MM.1S (cell line): ENCODE data around the gene SPACA7.

Experiments used
- DNase-seq: peaks from one replicate; pipeline ENCODE4 v3.0.0-alpha.2; 2015
- H2AFZ ChIP-seq: fragments of 300-600 bp; sonication (generic); 2 replicates; pipeline ENCODE4 v1.6.0; 2016; ENCODE audit warnings: antibody characterized with exemption, low read length
- H3F3A ChIP-seq: fragments of 300-600 bp; sonication (generic); 2 replicates; pipeline ENCODE4 v1.6.1; 2016; ENCODE audit warnings: mild to moderate bottlenecking, antibody characterized with exemption, low read length, moderate library complexity, mixed read lengths; ENCODE audit not compliant: insufficient read depth
- H3K27ac ChIP-seq: fragments of 300-600 bp; sonication (generic); 2 replicates; pipeline ENCODE4 v1.5.1; 2016; ENCODE audit warnings: mild to moderate bottlenecking, low read length
- H3K27me3 ChIP-seq: fragments of 300-600 bp; sonication (generic); replicated peaks from 2 replicates; pipeline ENCODE4 v1.6.0; 2016; ENCODE audit warnings: low read length; ENCODE audit not compliant: insufficient read depth
- H3K36me3 ChIP-seq: fragments of 300-600 bp; sonication (generic); replicated peaks from 2 replicates; pipeline ENCODE4 v1.6.1; 2016; ENCODE audit warnings: mild to moderate bottlenecking, low read length, mixed read lengths; ENCODE audit not compliant: insufficient read depth
- H3K4me1 ChIP-seq: fragments of 300-600 bp; sonication (generic); 2 replicates; pipeline ENCODE4 v1.6.1; 2016; ENCODE audit warnings: low read length, mixed read lengths
- H3K4me2 ChIP-seq: fragments of 300-600 bp; sonication (generic); 2 replicates; pipeline ENCODE4 v1.6.0; 2016; ENCODE audit warnings: low read depth, low read length
- H3K4me3 ChIP-seq: fragments of 300-600 bp; sonication (generic); 2 replicates; pipeline ENCODE4 v1.5.1; 2016; ENCODE audit warnings: low read length, mixed read lengths
- H3K79me2 ChIP-seq: fragments of 300-600 bp; sonication (generic); 2 replicates; pipeline ENCODE4 v1.6.1; 2016; ENCODE audit warnings: mixed run types, low read length, mixed read lengths
- H3K9ac ChIP-seq: fragments of 300-600 bp; sonication (generic); 2 replicates; pipeline ENCODE4 v1.6.1; 2016; ENCODE audit warnings: low read length, mixed read lengths
- H3K9me2 ChIP-seq: fragments of 300-600 bp; sonication (generic); replicated peaks from 2 replicates; pipeline ENCODE4 v1.6.1; 2016; ENCODE audit warnings: mild to moderate bottlenecking, low read length, mixed read lengths; ENCODE audit not compliant: insufficient read depth
- H3K9me3 ChIP-seq: fragments of 300-600 bp; sonication (generic); replicated peaks from 2 replicates; pipeline ENCODE4 v1.6.1; 2016; ENCODE audit warnings: mild to moderate bottlenecking, low read length, mixed read lengths; ENCODE audit not compliant: insufficient read depth
- H4K20me1 ChIP-seq: fragments of 300-600 bp; sonication (generic); 2 replicates; pipeline ENCODE4 v1.6.1; 2016; ENCODE audit warnings: mild to moderate bottlenecking, low read length, moderate library complexity, mixed read lengths; ENCODE audit not compliant: insufficient read depth
- CTCF ChIP-seq: fragments of 300-600 bp; sonication (generic); IDR thresholded peaks from 2 replicates; pipeline ENCODE4 v1.5.1; 2016; ENCODE audit warnings: antibody characterized with exemption, low read length, mixed read lengths
- EZH2 ChIP-seq: fragments of 300-600 bp; sonication (generic); optimal IDR thresholded peaks from 2 replicates; pipeline ENCODE3; 2017; ENCODE audit warnings: low read depth, mild to moderate bottlenecking, antibody characterized with exemption, low read length, mixed read lengths
- EZH2phosphoT487 ChIP-seq: fragments of 300-600 bp; sonication (generic); IDR thresholded peaks from 2 replicates; pipeline ENCODE4 v1.6.1; 2018; ENCODE audit warnings: antibody characterized with exemption, low read length

SPACA7 gene

GRCh38 chr13:112466132-112467058, 90.2 kb downstream of the SPACA7 start:
- H3F3A ChIP-seq: no peaks in the 10 kb centered on the region
- no peaks in the 10 kb centered on the region for H3K9me2 ChIP-seq
- no peak overlapping the region for H2AFZ ChIP-seq
- no peaks in the 10 kb centered on the region for H3K4me1 ChIP-seq
- no peaks in the 10 kb centered on the region for H3K27me3 ChIP-seq
- TF ChIP-seq EZH2phosphoT487 (no peak), CTCF (no peak), EZH2 (no peak)
- H3K36me3 ChIP-seq: no peaks in the 10 kb centered on the region
- H3K9ac ChIP-seq: no peak overlapping the region
- no peak overlapping the region for H3K27ac ChIP-seq
- H3K79me2 ChIP-seq: no peaks in the 10 kb centered on the region
- H3K4me2 ChIP-seq: no peak overlapping the region
- no peak for DNase-seq
- peaks cover 6% of the 10 kb centered on the region; the same call in 1 of the 2 replicates for H3K9me3 ChIP-seq
- no peaks in the 10 kb centered on the region for H4K20me1 ChIP-seq
- no peak overlapping the region for H3K4me3 ChIP-seq

- peaks cover 4% of the 10 kb centered on the region; the same call in 1 of the 2 replicates for H3K9me3 ChIP-seq
- no peaks in the 10 kb centered on the region for H3K36me3 ChIP-seq
- H3K79me2 ChIP-seq: no peaks in the 10 kb centered on the region
- H3K4me3 ChIP-seq: no peak overlapping the region
- TF ChIP-seq EZH2phosphoT487 (no peak), EZH2 (no peak), CTCF (no peak)
- no peaks in the 10 kb centered on the region for H3K4me1 ChIP-seq
- no peak overlapping the region for H3K9ac ChIP-seq
- H3K27ac ChIP-seq: no peak overlapping the region
- H3K9me2 ChIP-seq: no peaks in the 10 kb centered on the region
- no peaks in the 10 kb centered on the region for H3K27me3 ChIP-seq
- no peak overlapping the region for H3K4me2 ChIP-seq
- DNase-seq: no peak
- no peaks in the 10 kb centered on the region for H3F3A ChIP-seq
- no peak overlapping the region for H2AFZ ChIP-seq
- H4K20me1 ChIP-seq: no peaks in the 10 kb centered on the region
These were observed 91.1 kb downstream of the SPACA7 start for GRCh38 chr13:112467236-112467635.

- H3K79me2 ChIP-seq: no peaks in the 10 kb centered on the region
- H3K9me3 ChIP-seq: no peaks in the 10 kb centered on the region
- no peaks in the 10 kb centered on the region for H3K36me3 ChIP-seq
- no peak overlapping the region for H2AFZ ChIP-seq
- no peak overlapping the region for H3K4me2 ChIP-seq
- H3K27me3 ChIP-seq: no peaks in the 10 kb centered on the region
- TF ChIP-seq CTCF (no peak), EZH2phosphoT487 (no peak), EZH2 (no peak)
- no peaks in the 10 kb centered on the region for H4K20me1 ChIP-seq
- no peaks in the 10 kb centered on the region for H3K9me2 ChIP-seq
- H3K4me3 ChIP-seq: no peak overlapping the region
- H3K4me1 ChIP-seq: no peaks in the 10 kb centered on the region
- DNase-seq: no peak
- H3K9ac ChIP-seq: no peak overlapping the region
- H3K27ac ChIP-seq: no peak overlapping the region
- H3F3A ChIP-seq: no peaks in the 10 kb centered on the region
These were observed 91.9 kb downstream of the SPACA7 start for GRCh38 chr13:112468069-112468468.
